ENCODE measurements around the gene CNDP2.

CNDP2 gene

GRCh38 chr18:74468547-74469061, 27.6 kb upstream of the CNDP2 start:
- no peak for DNase-seq (ENCODE audit: extremely low read depth in 1 of 2, low read depth in 1 of 2)

GRCh38 chr18:74472312-74472711, 23.9 kb upstream of the CNDP2 start:
- DNase-seq (ENCODE audit: extremely low read depth in 1 of 2, low read depth in 1 of 2) = no peak

- DNase-seq (ENCODE audit: extremely low read depth in 1 of 2, low read depth in 1 of 2) = no peak
These were observed 22.1 kb upstream of the CNDP2 start for GRCh38 chr18:74473976-74474640.

- DNase-seq (ENCODE audit: extremely low read depth in 1 of 2, low read depth in 1 of 2) = no peak
These were observed 20.0 kb upstream of the CNDP2 start for GRCh38 chr18:74476140-74476539.

- no peak for DNase-seq (ENCODE audit: extremely low read depth in 1 of 2, low read depth in 1 of 2)
These were observed 18.4 kb upstream of the CNDP2 start for GRCh38 chr18:74477771-74478170.

- DNase-seq (ENCODE audit: extremely low read depth in 1 of 2, low read depth in 1 of 2) = no peak
These were observed 17.8 kb upstream of the CNDP2 start for GRCh38 chr18:74478316-74478715.

- no peak for DNase-seq (ENCODE audit: extremely low read depth in 1 of 2, low read depth in 1 of 2)
These were observed 17.3 kb upstream of the CNDP2 start for GRCh38 chr18:74478880-74479279.

- DNase-seq (ENCODE audit: extremely low read depth in 1 of 2, low read depth in 1 of 2) = no peak
These were observed 16.5 kb upstream of the CNDP2 start for GRCh38 chr18:74479486-74480148.

- no peak for DNase-seq (ENCODE audit: extremely low read depth in 1 of 2, low read depth in 1 of 2)
These were observed 16.0 kb upstream of the CNDP2 start for GRCh38 chr18:74480149-74480651.

GRCh38 chr18:74482697-74483096, 13.5 kb upstream of the CNDP2 start:
- no peak for DNase-seq (ENCODE audit: extremely low read depth in 1 of 2, low read depth in 1 of 2)

GRCh38 chr18:74486119-74486849, 9.9 kb upstream of the CNDP2 start:
- no peak for DNase-seq (ENCODE audit: extremely low read depth in 1 of 2, low read depth in 1 of 2)

GRCh38 chr18:74488354-74488753, 7.8 kb upstream of the CNDP2 start:
- no peak for DNase-seq (ENCODE audit: extremely low read depth in 1 of 2, low read depth in 1 of 2)

GRCh38 chr18:74488864-74489263, 7.3 kb upstream of the CNDP2 start:
- DNase-seq (ENCODE audit: extremely low read depth in 1 of 2, low read depth in 1 of 2) = no peak

- no peak for DNase-seq (ENCODE audit: extremely low read depth in 1 of 2, low read depth in 1 of 2)
These were observed 6.5 kb upstream of the CNDP2 start for GRCh38 chr18:74489676-74490075.

GRCh38 chr18:74492259-74492658, 3.9 kb upstream of the CNDP2 start:
- DNase-seq (ENCODE audit: extremely low read depth in 1 of 2, low read depth in 1 of 2) = no peak

- DNase-seq (ENCODE audit: extremely low read depth in 1 of 2, low read depth in 1 of 2) = peak; percentile 17 to 37
These were observed 2.5 kb upstream of the CNDP2 start for GRCh38 chr18:74493689-74494088.

GRCh38 chr18:74494514-74494913, 1.6 kb upstream of the CNDP2 start:
- DNase-seq (ENCODE audit: extremely low read depth in 1 of 2, low read depth in 1 of 2) = no peak

GRCh38 chr18:74496508-74497323, 553 bp downstream of the CNDP2 start:
- DNase-seq (ENCODE audit: extremely low read depth in 1 of 2, low read depth in 1 of 2) = peak; percentile 4 to 7

GRCh38 chr18:74497324-74497676, 1.1 kb downstream of the CNDP2 start:
- no peak for DNase-seq (ENCODE audit: extremely low read depth in 1 of 2, low read depth in 1 of 2)

- DNase-seq (ENCODE audit: extremely low read depth in 1 of 2, low read depth in 1 of 2) = no peak
These were observed 1.6 kb downstream of the CNDP2 start for GRCh38 chr18:74497778-74498177.

All from activated CD8-positive, alpha-beta memory T cell treated with anti-CD3 and anti-CD28 coated beads for 1 hour (primary cell).